Muscle of back (tissue), 11 donors: ENCODE data around the gene LST1. TPM values are rescaled to one million over a fixed set of nuclear protein-coding genes. Genes with fewer than 3 reads are reported as not detected.
"Not testable (repeated sequence)": the region's sequence is repeated elsewhere in the genome, so short reads cannot be mapped to it uniquely, and the experiment has no call there.

ENCODE experiments used
- DNase-seq, 3 donors: peaks; one replicate each; pipeline versions ENCODE4 v3.0.0 to v3.0.0-alpha.2; 2013
- polyA plus RNA-seq, 10 donors: library from polyadenylated mRNA; unstranded; fragments of 120-200 nt; gene quantifications; one replicate each; pipeline ENCODE4 v1.2.1, GENCODE V29; 2013; ENCODE audit not compliant: insufficient read length in 10 of 10

The LST1 gene
- polyA plus RNA-seq, 10 donors: 4.1 to 10.9 (median 6.4) TPM

- DNase-seq: no peak
Measured at GRCh38 chr6:31579546-31580437, 6.3 kb upstream of the LST1 start.

GRCh38 chr6:31580438-31580740 is 5.7 kb upstream of the LST1 start:
- DNase-seq: no peak

GRCh38 chr6:31580807-31581433 is 5.2 kb upstream of the LST1 start:
- DNase-seq: peak; percentile 73 to 94 (median 87)

- peak in 1 of 3 donors; percentile 22 for DNase-seq
Measured at GRCh38 chr6:31581434-31582229, 4.4 kb upstream of the LST1 start.

GRCh38 chr6:31582230-31582643 is 3.8 kb upstream of the LST1 start, which contains the start of gene LTB:
Gene LTB, minus strand, starts transcription at chr6:31582424. Its CDS starts 7 bp downstream, at chr6:31582417.
- DNase-seq: no peak

GRCh38 chr6:31585491-31585890 is 586 bp upstream of the LST1 start:
- DNase-seq: no peak

GRCh38 chr6:31586599-31587281 is 663 bp downstream of the LST1 start:
- DNase-seq: peak in 1 of 3 donors; percentile 35

- no peak for DNase-seq
Measured at GRCh38 chr6:31587791-31588777, 2.0 kb downstream of the LST1 start.

GRCh38 chr6:31588871-31589650 is 3.0 kb downstream of the LST1 start:
- DNase-seq: no peak

GRCh38 chr6:31590691-31591090 is 4.6 kb downstream of the LST1 start:
- DNase-seq: not testable (repeated sequence)

- no peak for DNase-seq
Measured at GRCh38 chr6:31592396-31592771, 6.3 kb downstream of the LST1 start.

- peak in 1 of 3 donors; percentile 39 for DNase-seq
Measured at GRCh38 chr6:31597006-31597405, 10.9 kb downstream of the LST1 start.

- no peak for DNase-seq
Measured at GRCh38 chr6:31607317-31607716, 21.2 kb downstream of the LST1 start.

GRCh38 chr6:31609519-31610406 is 23.7 kb downstream of the LST1 start:
- no peak for DNase-seq

GRCh38 chr6:31610968-31611367 is 24.9 kb downstream of the LST1 start:
- DNase-seq: peak in 1 of 3 donors; percentile 68

- DNase-seq: no peak
Measured at GRCh38 chr6:31614075-31614619, 28.1 kb downstream of the LST1 start.

- no peak for DNase-seq
Measured at GRCh38 chr6:31614684-31615578, 28.9 kb downstream of the LST1 start, which contains the start of gene AIF1. Gene AIF1, plus strand, starts transcription at chr6:31615234. Its CDS starts 96 bp downstream, at chr6:31615330.
